HG02870 (cell line): Measurements from ENCODE around the gene DHTKD1.
"Not testable (repeated sequence)": the region's sequence is repeated elsewhere in the genome, so short reads cannot be mapped to it uniquely, and the experiment has no call there.

Source experiments
- ATAC-seq: cut with Tn5 transposase; IDR thresholded peaks from one replicate; pipeline ENCODE4 v1.9.1; 2021; ENCODE audit warnings: mild to moderate bottlenecking, moderate library complexity; ENCODE audit not compliant: unreplicated experiment

DHTKD1 gene

GRCh38 chr10:12062754-12063482 is 5.8 kb upstream of the DHTKD1 start:
- ATAC-seq = no peak

- ATAC-seq = no peak
Observed at GRCh38 chr10:12063483-12063818, 5.3 kb upstream of the DHTKD1 start.

GRCh38 chr10:12067336-12067735 is 1.4 kb upstream of the DHTKD1 start:
- no peak for ATAC-seq

GRCh38 chr10:12071441-12071840 is 2.7 kb downstream of the DHTKD1 start:
- not testable (repeated sequence) for ATAC-seq

GRCh38 chr10:12073526-12073925 is 4.8 kb downstream of the DHTKD1 start:
- ATAC-seq = no peak

- ATAC-seq = no peak
Observed at GRCh38 chr10:12077580-12078180, 8.9 kb downstream of the DHTKD1 start.

- ATAC-seq = no peak
Observed at GRCh38 chr10:12081470-12081869, 12.7 kb downstream of the DHTKD1 start.

- ATAC-seq = no peak
Observed at GRCh38 chr10:12081879-12082557, 13.3 kb downstream of the DHTKD1 start.

GRCh38 chr10:12088919-12089318 is 20.2 kb downstream of the DHTKD1 start:
- ATAC-seq = no peak

GRCh38 chr10:12091421-12091820 is 22.7 kb downstream of the DHTKD1 start:
- ATAC-seq = no peak

GRCh38 chr10:12097361-12097760 is 28.6 kb downstream of the DHTKD1 start:
- not testable (repeated sequence) for ATAC-seq

GRCh38 chr10:12097791-12098190 is 29.0 kb downstream of the DHTKD1 start:
- no peak for ATAC-seq

- ATAC-seq = no peak
Observed at GRCh38 chr10:12098966-12099365, 30.2 kb downstream of the DHTKD1 start.

- ATAC-seq = no peak
Observed at GRCh38 chr10:12103802-12104201, 35.0 kb downstream of the DHTKD1 start.

- no peak for ATAC-seq
Observed at GRCh38 chr10:12107781-12108180, 39.0 kb downstream of the DHTKD1 start.

- ATAC-seq = no peak
Observed at GRCh38 chr10:12109286-12109685, 40.5 kb downstream of the DHTKD1 start.

- no peak for ATAC-seq
Observed at GRCh38 chr10:12111528-12111927, 42.8 kb downstream of the DHTKD1 start.

- ATAC-seq = no peak
Observed at GRCh38 chr10:12113627-12114026, 44.9 kb downstream of the DHTKD1 start.

- ATAC-seq = no peak
Observed at GRCh38 chr10:12121673-12122072, 52.9 kb downstream of the DHTKD1 start.

- peak; percentile 83 for ATAC-seq
Observed at GRCh38 chr10:12129222-12130111, 60.7 kb downstream of the DHTKD1 start, which contains the start of gene SEC61A2. TSS of gene SEC61A2 (plus strand) at chr10:12129677. CDS start at chr10:12129788, 111 bp downstream.

GRCh38 chr10:12130237-12130872 is 61.6 kb downstream of the DHTKD1 start:
- peak; percentile 41 for ATAC-seq
